GM19372 (cell line): ENCODE data around the gene SDHD.

Experiments
- ATAC-seq: cut with Tn5 transposase; IDR thresholded peaks from one replicate; pipeline ENCODE4 v1.9.1; 2021; ENCODE audit warnings: mild to moderate bottlenecking, low read depth, moderate library complexity; ENCODE audit not compliant: unreplicated experiment

Gene SDHD

DNA sequence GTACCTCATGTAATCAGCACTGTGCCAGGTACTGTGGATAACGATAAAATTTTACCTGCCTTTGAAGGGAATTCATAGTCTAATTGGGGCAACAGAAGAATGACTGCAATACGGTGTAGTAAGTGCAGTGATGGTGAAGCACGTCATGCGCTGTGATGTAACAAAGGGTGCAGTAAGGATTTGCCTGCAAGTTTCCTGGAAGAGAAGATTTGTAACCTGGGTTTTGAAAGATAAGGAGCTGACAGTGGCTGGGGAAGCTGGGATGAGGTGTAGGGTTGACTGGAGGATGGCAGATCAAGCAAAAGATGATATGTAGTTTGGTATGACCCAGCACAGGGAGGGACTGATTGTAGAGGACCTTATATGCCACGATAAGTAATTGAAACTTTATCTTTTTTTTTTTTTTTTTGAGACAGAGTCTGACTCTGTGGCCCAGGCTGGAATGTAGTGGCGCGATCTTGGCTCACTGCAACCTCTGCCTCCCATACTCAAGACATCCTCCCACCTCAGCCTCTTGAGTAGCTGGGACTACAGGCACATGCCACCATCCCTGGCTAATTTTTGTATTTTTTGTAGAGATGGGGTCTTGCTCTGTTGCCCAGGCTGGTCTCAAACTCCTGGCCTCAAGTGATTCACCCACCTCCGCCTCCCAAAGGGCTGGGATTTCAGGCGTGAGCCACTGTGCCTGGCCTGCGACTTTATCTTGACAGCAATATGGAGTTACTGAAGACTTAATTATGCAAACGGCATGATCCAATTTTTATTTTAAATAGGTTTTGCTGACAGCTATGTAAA, 11.3 kb downstream of the SDHD start:
- ATAC-seq = no peak

DNA sequence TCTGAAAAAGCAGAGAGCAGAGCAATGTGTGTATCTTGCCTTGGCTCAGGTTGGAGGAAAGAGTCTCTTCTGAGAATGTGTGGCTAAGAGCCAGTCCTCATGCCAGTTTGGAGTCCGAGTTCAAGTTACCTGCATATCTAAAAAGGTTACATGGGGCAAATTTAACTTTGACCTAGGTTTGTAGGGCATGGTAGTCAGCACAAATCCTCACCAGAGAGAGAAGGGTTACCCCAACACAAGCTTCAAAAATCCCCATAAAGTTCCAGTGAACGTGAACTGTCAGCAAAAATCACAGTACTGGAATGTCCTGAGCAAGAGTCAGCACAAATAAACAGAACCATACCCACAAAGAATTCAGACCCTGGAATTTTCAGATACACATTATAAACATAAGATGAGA, 13.8 kb downstream of the SDHD start:
- ATAC-seq = no peak

DNA sequence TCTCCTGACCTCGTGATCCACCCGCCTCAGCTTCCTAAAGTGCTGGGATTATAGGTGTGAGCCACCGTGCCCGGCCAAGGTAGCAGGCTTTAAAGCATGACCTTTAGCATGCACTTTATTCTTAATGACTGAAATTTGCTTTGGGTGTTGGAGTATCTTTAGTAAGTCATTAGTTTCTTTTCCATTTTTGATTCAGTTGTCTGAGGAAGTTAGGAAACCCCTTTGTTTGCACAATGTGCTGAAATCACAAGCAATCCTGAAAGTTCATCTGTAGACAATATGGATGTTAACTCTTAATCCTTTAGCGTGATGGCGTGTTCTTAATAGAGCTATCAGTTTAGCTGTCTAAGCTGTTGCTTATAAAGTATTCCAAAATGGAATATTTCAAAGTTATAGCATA, 16.8 kb downstream of the SDHD start:
- ATAC-seq = no peak

DNA sequence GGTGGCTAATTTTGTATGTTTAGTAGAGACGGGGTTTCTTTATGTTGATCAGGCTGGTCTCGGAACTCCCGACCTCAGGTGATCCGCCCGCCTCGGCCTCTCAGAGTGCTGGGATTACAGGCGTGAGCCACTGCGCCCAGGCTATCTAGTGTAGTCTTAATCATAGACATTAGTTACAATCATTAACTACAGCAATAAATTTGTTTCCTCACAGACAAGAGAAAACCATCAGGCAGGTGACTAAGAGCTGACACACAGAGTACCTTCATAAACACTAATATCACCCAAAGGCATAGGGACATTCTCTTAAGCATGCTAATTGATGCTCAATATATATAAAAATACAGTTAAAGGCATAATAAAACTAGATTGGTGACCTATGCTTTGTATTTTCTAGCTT, 19.4 kb downstream of the SDHD start:
- ATAC-seq = no peak

DNA sequence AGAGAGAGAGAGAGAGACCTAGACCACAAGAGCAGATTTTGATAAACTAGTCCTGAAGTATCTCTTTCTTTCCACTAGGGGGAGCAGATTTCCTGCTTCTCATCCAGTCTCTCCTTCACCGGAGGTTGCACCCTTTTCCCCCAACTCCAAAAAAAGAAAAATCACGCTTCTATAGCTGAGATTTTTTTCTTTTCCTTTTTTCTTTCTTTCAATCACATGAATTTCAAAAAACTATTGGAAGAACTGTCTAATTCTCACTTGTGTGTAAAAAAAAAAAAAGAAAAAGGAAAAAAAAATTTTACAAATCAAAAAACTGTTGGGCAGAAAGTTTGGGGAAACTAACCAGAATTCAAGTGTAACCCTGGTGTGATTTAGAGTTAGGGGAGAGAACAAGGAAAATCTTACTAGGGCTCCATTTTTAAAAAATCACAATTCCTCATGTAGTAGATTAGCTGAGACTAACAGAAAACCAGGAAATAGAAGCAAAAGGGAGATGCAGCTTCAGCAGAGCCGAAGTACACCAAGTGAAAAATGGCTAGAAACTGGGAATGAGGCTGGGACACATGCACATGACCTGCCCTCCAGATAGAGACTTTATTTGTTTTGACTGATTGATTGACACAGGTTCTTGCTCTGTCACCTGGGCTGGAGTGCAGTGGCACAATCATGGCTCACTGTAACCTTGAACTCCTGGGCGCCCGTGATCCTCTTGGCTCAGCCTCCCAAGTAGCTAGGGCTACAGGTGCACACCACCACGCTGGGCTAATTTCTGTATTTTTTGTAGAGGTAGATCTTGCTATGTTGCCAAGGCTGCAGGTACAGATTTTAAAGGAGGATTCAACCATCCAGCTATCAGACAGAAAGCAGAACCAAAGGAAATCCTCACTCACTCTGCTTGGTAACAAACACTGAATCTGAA, 27.1 kb downstream of the SDHD start:
- no peak for ATAC-seq

DNA sequence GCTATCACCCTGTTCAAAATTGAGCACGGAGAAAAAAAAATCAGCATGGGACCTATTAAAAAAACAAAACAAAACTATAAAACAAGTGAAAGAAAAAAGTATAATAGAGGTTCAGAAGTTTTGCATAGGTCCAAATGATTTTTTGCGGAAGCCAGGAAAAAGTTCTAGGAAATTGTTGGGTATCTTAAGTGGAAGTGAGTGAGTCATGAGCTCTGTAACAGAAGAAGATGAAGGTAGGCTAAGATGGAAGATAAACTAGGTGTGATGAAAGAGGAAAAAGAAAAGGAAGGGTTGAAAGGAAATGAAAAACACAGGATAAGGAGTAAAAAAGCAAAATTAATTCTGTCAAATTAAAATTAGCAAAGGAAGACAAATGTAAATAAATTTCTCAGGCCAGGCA, 27.8 kb downstream of the SDHD start:
- no peak for ATAC-seq

DNA sequence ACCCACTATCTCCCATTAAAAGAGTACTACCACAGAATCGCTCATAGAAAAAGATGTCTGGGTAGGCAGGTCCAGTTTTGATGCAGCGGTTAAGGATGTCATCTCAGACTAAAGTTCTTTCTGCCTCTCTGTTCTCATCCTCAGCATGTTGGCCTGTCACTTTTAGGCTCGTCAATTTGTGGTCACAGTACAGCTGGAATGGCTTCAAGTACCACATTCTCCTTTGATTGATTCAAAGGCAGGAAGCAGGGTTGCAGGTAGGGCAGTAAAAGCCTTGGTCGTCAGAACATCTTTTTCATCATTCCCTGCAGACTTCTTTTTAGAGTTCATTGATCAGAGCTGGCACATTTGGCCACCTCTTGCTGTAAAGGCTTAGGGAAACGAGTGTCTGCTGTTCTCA, 28.7 kb downstream of the SDHD start:
- no peak for ATAC-seq

DNA sequence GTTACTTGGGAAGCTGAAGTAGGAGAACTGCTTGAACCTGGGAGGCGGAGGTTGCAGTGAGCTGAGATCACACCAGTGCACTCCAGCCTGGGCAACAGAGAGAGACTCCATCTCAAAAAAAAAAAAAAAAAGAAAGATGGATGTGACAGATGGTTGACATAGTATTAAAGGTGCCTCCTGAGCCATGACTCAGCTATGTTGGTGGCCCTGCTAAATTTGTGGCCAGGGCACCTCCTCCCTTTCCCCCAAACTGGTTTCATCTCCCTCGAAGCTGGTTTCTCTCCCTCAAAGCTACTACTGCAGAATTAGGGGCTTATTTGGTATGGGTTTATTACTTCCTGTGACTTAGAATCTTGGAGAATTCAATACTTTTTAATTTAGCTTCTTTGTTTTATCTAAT, 31.5 kb downstream of the SDHD start:
- ATAC-seq = no peak

DNA sequence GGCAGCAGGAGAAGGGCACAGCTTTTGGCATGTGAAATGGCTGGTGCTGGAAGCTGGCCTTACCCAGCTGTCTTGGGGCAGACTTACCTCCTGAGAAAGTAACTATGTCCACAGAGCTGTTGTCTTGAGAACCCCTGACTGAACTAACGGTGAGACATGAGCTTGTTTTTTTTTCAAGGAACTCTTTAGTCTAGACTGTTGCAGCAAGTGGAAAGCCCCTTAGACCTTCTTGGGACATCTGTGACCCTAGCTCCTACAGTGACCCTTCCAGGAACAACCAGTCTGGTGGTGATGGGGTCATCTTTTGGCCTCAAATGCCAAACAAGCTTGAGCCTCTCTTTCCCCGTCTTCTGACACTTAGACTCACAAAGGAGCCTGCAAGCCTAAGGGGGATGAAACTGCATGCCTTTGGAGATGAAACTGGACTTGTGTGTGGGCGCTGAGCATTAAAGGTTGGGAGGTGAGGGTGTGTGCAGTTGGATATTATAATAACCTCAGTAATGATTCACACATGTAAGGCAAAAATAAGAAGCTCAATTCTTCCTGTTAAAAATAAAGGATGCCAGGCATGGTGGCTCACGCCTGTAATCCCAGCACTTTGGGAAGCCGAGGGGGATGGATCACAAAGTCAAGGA, 35.4 kb downstream of the SDHD start:
- ATAC-seq = no peak

DNA sequence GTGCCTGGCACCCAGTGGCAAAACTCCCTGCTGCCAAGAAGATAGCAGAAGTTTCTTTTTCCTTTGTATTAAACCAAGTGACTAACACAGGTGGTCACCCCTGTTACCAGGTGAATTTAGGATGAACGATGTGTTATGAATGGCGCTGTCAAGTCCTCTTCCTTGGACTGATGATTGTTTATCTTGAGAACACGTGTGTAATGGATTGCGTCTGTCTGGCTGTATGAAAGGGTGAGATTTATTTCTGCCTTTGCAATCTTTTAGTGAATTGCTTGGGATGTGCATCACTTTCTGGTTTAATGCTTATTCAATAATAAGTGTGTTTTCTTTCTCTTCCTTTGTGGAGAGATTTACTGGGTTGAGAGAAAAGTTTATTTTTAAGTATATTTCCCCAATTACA, 36.5 kb downstream of the SDHD start:
- no peak for ATAC-seq

DNA sequence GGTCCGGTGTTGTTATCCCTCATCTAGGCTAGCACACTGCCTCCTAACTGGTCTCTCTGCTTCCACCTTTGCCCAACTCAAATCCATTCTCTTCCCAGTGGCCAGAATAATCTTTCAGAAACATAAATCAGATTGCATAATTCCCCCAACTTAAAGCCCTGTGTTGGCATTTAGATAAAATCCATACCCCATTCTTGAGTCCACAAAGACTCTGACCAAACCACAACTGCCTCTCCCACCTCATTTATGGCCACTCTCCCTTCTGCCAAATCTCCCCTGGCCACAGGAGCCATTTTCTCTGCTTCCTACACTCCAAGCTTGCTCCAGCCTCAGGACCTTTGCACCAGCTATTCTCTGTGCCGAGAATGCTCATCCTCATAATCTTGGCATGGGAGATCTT, 40.4 kb downstream of the SDHD start:
- no peak for ATAC-seq

DNA sequence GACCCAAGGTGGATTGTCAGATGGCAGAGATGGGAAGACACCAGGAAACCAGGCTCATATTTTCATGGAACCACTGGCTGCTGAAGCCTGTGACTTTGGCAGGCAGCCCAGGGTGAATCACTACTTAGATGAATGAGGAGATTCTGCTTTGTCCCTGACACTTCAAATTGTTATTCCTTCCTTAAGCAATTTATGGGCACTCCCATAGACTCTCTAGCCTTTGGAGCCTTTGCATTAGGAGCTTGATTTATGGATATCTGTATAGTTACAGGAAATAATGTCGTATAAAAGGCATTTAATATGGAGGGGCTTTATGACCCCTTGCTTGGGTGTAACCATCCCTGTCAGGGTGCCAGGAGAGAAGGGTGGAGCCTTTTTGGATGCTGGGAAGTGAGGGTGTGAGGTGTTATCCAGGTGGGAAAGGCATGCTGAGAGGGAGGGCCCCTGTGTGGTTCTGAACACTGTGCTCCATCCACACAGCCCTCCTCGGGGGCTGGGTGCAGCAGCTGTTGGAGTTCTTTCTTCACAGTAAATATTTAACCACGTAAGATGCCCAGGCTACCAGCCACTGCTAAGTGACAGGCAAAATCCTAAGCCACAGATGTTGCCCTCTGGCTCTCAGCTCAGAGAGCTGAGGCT, 41.9 kb downstream of the SDHD start:
- ATAC-seq = no peak

DNA sequence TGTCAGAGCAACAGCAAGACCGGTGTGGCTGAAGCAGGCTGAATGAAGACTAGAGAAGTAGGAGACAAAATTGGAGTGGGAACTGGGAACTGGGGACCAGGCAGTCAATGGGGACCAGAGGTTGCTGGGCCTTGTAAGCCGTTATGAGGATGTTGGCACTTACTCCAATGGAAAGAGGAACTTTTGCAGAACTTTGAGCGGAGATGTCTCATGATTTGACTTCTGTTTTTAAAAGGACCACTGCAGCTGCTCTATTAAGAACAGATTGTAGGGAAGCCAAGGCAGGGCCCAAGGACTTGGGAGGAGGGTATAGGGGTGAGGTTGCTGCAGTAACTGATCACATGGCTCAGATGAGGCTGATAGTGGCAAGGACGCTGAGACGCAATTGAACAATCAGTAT, 43.0 kb downstream of the SDHD start:
- ATAC-seq = no peak

DNA sequence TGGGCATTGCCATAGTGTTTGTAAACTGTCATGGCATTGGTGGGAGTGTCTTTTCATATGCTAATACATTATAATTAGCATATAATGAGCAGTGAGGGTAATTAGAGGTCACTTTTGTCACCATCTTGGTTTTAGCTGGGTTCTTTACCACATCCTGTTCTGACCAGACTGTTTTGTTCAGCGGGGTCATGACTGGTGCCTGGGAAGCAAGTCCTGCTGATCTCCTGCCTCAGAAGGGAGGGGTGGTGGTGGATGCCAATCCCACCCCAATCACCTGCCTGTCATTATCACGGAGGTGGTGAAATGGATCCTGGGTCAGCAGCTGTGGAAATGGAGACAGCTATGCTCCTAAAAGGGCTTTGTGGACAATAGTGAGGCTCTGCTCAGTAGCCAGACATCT, 46.1 kb downstream of the SDHD start:
- ATAC-seq = no peak

DNA sequence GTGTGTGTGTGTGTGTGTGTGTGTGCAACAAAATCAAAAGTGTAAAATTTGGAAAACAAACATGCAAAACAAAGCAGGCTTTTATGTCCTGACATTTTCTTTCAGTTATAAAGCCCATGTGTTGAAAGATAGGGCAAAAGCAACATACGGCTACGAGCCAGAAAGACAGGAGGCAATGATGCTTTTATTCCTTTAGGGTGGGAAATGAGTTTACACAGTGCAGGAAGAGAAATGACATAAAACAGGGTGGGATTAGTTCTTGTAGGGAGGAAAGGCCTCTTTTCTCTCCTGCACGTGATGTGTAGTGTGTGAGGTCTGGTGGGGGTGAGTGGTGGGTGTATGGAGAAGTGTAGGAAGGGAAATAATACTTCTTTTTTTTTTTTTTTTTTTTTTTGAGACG, 47.8 kb downstream of the SDHD start:
- no peak for ATAC-seq

DNA sequence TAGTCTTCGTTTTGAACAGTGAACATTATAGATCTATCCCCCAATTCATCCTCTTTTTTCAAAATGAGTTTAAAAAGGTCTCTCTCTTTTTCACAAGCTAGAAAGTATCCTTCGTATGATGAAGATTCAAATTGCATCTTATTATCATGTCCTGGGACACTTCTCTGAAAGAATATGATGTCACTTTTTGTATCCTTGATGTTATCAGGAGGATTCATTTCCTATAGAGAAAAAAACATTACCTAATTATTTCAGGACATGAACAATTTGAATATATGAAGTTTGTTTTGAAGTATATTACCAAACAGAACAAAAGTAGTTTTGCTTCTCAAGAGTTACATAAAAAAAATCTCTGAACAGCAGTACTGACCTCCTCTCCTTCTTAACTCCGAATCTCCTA, 56.9 kb downstream of the SDHD start:
- no peak for ATAC-seq
